Measurements from ENCODE around the gene NOD1.
"Not testable (repeated sequence)": the region's sequence is repeated elsewhere in the genome, so short reads cannot be mapped to it uniquely, and the experiment has no call there.

Gene NOD1

GRCh38 chr7:30504301-30505173 lies 26.0 kb upstream of the NOD1 start, which contains the start of gene GGCT:
TSS of gene GGCT (minus strand) at chr7:30504829. CDS start at chr7:30504709, 120 bp downstream.
- DNase-seq: peak; percentile 95

- no peak for DNase-seq
Measured at GRCh38 chr7:30503274-30504212, 25.0 kb upstream of the NOD1 start.

GRCh38 chr7:30502470-30503251 lies 24.1 kb upstream of the NOD1 start:
- no peak for DNase-seq

GRCh38 chr7:30501264-30501663 lies 22.7 kb upstream of the NOD1 start:
- DNase-seq: no peak

- DNase-seq: no peak
Measured at GRCh38 chr7:30493228-30493627, 14.6 kb upstream of the NOD1 start.

GRCh38 chr7:30491417-30491816 lies 12.8 kb upstream of the NOD1 start:
- DNase-seq: no peak

- DNase-seq: no peak
Measured at GRCh38 chr7:30487371-30487770, 8.8 kb upstream of the NOD1 start.

GRCh38 chr7:30485667-30486066 lies 7.1 kb upstream of the NOD1 start:
- no peak for DNase-seq

GRCh38 chr7:30481416-30481815 lies 2.8 kb upstream of the NOD1 start:
- DNase-seq: not testable (repeated sequence)

- DNase-seq: no peak
Measured at GRCh38 chr7:30479202-30480120, 877 bp upstream of the NOD1 start.

GRCh38 chr7:30476459-30477145 lies 2.0 kb downstream of the NOD1 start:
- DNase-seq: no peak

- DNase-seq: no peak
Measured at GRCh38 chr7:30475580-30475979, 3.0 kb downstream of the NOD1 start.

- no peak for DNase-seq
Measured at GRCh38 chr7:30474893-30475292, 3.7 kb downstream of the NOD1 start.

GRCh38 chr7:30474485-30474884 lies 4.1 kb downstream of the NOD1 start:
- DNase-seq: no peak

GRCh38 chr7:30473903-30474302 lies 4.7 kb downstream of the NOD1 start:
- no peak for DNase-seq

GRCh38 chr7:30472784-30473775 lies 5.5 kb downstream of the NOD1 start:
- no peak for DNase-seq

GRCh38 chr7:30472081-30472783 lies 6.4 kb downstream of the NOD1 start:
- no peak for DNase-seq

GRCh38 chr7:30471205-30471604 lies 7.4 kb downstream of the NOD1 start:
- DNase-seq: no peak

GRCh38 chr7:30470771-30471170 lies 7.8 kb downstream of the NOD1 start:
- no peak for DNase-seq

All from activated T-cell treated with anti-CD3 and anti-CD28 coated beads, Interleukin-2, amount 50 U/mL, for 1 hour (primary cell).